HPDE6-E6E7 (cell line): ENCODE results near the gene MED8.
"Not testable (repeated sequence)": the region's sequence is repeated elsewhere in the genome, so short reads cannot be mapped to it uniquely, and the experiment has no call there.

Source experiments
- DNase-seq: peaks from one replicate; pipeline ENCODE4 v3.0.0; 2011; ENCODE audit warnings: missing footprints; ENCODE audit errors: extremely low spot score

The MED8 gene

GRCh38 chr1:43383449-43383848 is 6.2 kb downstream of the MED8 start:
- DNase-seq: no peak

- DNase-seq: no peak
Observed at GRCh38 chr1:43382027-43382779, 7.4 kb downstream of the MED8 start.

- DNase-seq: no peak
Observed at GRCh38 chr1:43381612-43382011, 8.0 kb downstream of the MED8 start.

GRCh38 chr1:43379476-43379875 is 10.1 kb downstream of the MED8 start:
- no peak for DNase-seq

- DNase-seq: no peak
Observed at GRCh38 chr1:43377831-43378230, 11.8 kb downstream of the MED8 start.

GRCh38 chr1:43376723-43377235 is 12.8 kb downstream of the MED8 start:
- DNase-seq: no peak

- peak; percentile 75 for DNase-seq
Observed at GRCh38 chr1:43373066-43373940, 16.3 kb downstream of the MED8 start.

GRCh38 chr1:43372172-43372571 is 17.4 kb downstream of the MED8 start:
- DNase-seq: no peak

- no peak for DNase-seq
Observed at GRCh38 chr1:43370564-43370963, 19.0 kb downstream of the MED8 start.

- not testable (repeated sequence) for DNase-seq
Observed at GRCh38 chr1:43369779-43370178, 19.8 kb downstream of the MED8 start.

GRCh38 chr1:43368646-43369020 is 21.0 kb downstream of the MED8 start:
- no peak for DNase-seq

GRCh38 chr1:43367904-43368645 is 21.5 kb downstream of the MED8 start, which contains the start of gene ELOVL1:
Gene ELOVL1, minus strand, starts transcription at chr1:43368011. Its CDS starts 2,402 bp downstream, at chr1:43365609.
- peak; percentile 76 for DNase-seq

- no peak for DNase-seq
Observed at GRCh38 chr1:43367026-43367903, 22.3 kb downstream of the MED8 start.

GRCh38 chr1:43366601-43367025 is 23.0 kb downstream of the MED8 start:
- no peak for DNase-seq

GRCh38 chr1:43366179-43366578 is 23.4 kb downstream of the MED8 start:
- DNase-seq: peak; percentile 86

- DNase-seq: no peak
Observed at GRCh38 chr1:43365678-43366077, 23.9 kb downstream of the MED8 start.

- no peak for DNase-seq
Observed at GRCh38 chr1:43363935-43364525, 25.6 kb downstream of the MED8 start.

- DNase-seq: no peak
Observed at GRCh38 chr1:43363283-43363934, 26.2 kb downstream of the MED8 start.

- no peak for DNase-seq
Observed at GRCh38 chr1:43360616-43361015, 29.0 kb downstream of the MED8 start.

- DNase-seq: no peak
Observed at GRCh38 chr1:43359696-43360095, 29.9 kb downstream of the MED8 start.
